ENCODE data around the gene NIP7. TPM values are rescaled to one million over a fixed set of nuclear protein-coding genes. Genes with fewer than 3 reads are reported as not detected.

The NIP7 gene
- total RNA-seq, 4 donors from 2014 or later: 8.2 to 17.1 (median 11.7) TPM

GRCh38 chr16:69318911-69319289 is 20.7 kb upstream of the NIP7 start:
- Histone ChIP-seq H3K4me1 (peaks cover 0 to 22% (median 5%) of the 10 kb centered on the region in 4 donors), H3K4me3 (no peak overlapping the region), H3K27me3 (no peaks in the 10 kb centered on the region), H3K36me3 (peaks cover 9 to 100% (median 53%) of the 10 kb centered on the region in 3 donors), H3K9me3 (no peaks in the 10 kb centered on the region), H3K27ac (no peak overlapping the region)
- no peak for TF ChIP-seq EP300 (IDR thresholded peaks at IDR 0.05)
- no peak for TF ChIP-seq POLR2A (IDR thresholded peaks at IDR 0.05)
- no peak for TF ChIP-seq CTCF (IDR thresholded peaks at IDR 0.05)
- WGBS, 2 donors: 64 to 76% methylated on average over 9 to 10 of the region's 10 CpGs
- DNase-seq (ENCODE audit: low spot score in 2 of 2): no peak

GRCh38 chr16:69319381-69319780 is 20.2 kb upstream of the NIP7 start:
- DNase-seq (ENCODE audit: low spot score in 2 of 2): no peak
- peaks cover 9 to 100% (median 53%) of the 10 kb centered on the region in 3 donors for H3K36me3 ChIP-seq
- no peak for TF ChIP-seq EP300 (IDR thresholded peaks at IDR 0.05)
- no peak for TF ChIP-seq CTCF (IDR thresholded peaks at IDR 0.05)
- no peak for TF ChIP-seq POLR2A (IDR thresholded peaks at IDR 0.05)

GRCh38 chr16:69319826-69320739 is 19.5 kb upstream of the NIP7 start:
- no peaks in the 10 kb centered on the region for H3K9me3 ChIP-seq
- WGBS, 2 donors: 82 to 88% methylated on average over 26 to 30 of the region's 30 CpGs
- H3K4me3 ChIP-seq: no peak overlapping the region
- no peak for DNase-seq (ENCODE audit: low spot score in 2 of 2)
- no peak for TF ChIP-seq EP300 (IDR thresholded peaks at IDR 0.05)
- no peak for TF ChIP-seq CTCF (IDR thresholded peaks at IDR 0.05)
- TF ChIP-seq POLR2A (IDR thresholded peaks at IDR 0.05): no peak
- H3K4me1 ChIP-seq: peaks cover 0 to 18% (median 2%) of the 10 kb centered on the region in 4 donors
- H3K27me3 ChIP-seq: no peaks in the 10 kb centered on the region
- no peak overlapping the region for H3K27ac ChIP-seq
- peaks cover 9 to 100% (median 53%) of the 10 kb centered on the region in 3 donors for H3K36me3 ChIP-seq

More at GRCh38 chr16:69319381-69319780, 20.2 kb upstream of the NIP7 start:
- Histone ChIP-seq H3K4me3 (no peak overlapping the region), H3K4me1 (peaks cover 0 to 22% (median 5%) of the 10 kb centered on the region in 4 donors), H3K9me3 (no peaks in the 10 kb centered on the region), H3K27me3 (no peaks in the 10 kb centered on the region), H3K27ac (no peak overlapping the region)
- 87 to 95% methylated on average over 9 of the region's 9 CpGs for WGBS, 2 donors

- DNase-seq (ENCODE audit: low spot score in 2 of 2): no peak
Observed at GRCh38 chr16:69320740-69321073, 18.9 kb upstream of the NIP7 start.

More at GRCh38 chr16:69320740-69321073, 18.9 kb upstream of the NIP7 start:
- H3K27me3 ChIP-seq: no peaks in the 10 kb centered on the region
- H3K4me3 ChIP-seq: no peak overlapping the region
- 89 to 90% methylated on average over 11 to 13 of the region's 13 CpGs for WGBS, 2 donors
- H3K4me1 ChIP-seq: peaks cover 0 to 12% (median 0%) of the 10 kb centered on the region in 4 donors
- no peaks in the 10 kb centered on the region for H3K9me3 ChIP-seq
- H3K27ac ChIP-seq: no peak overlapping the region
- TF ChIP-seq EP300 (IDR thresholded peaks at IDR 0.05) (no peak), POLR2A (IDR thresholded peaks at IDR 0.05) (no peak), CTCF (IDR thresholded peaks at IDR 0.05) (no peak)
- H3K36me3 ChIP-seq: peaks cover 9 to 100% (median 53%) of the 10 kb centered on the region in 3 donors
